Measurements from ENCODE around the gene GLIPR2. TPM values are rescaled to one million over a fixed set of nuclear protein-coding genes. Genes with fewer than 3 reads are reported as not detected.
"Not testable (repeated sequence)": the region's sequence is repeated elsewhere in the genome, so short reads cannot be mapped to it uniquely, and the experiment has no call there.

GLIPR2 gene
- total RNA-seq (10 to 100 TPM; 25.6 to 37.8 (median 28.7) TPM), total RNA-seq (7.1 to 73.0 (median 34.4) reads per million in 29 experiments)
- 60.3 TPM for total RNA-seq (2013)

- H3K36me3 Mint-ChIP-seq: no peaks in the 10 kb centered on the region
- peak within 1 kb of the TSS; percentile 88 to 92 (median 88) for H3K4me3 Mint-ChIP-seq
- ATAC-seq (replicated peaks in 1 of 4): peak; percentile 95 to 98 (median 96)
- no peaks in the 10 kb centered on the region for H3K27me3 Mint-ChIP-seq
- CTCF ChIA-PET: interaction anchor here (1.1 to 1.4 kb wide), 3 partner anchors 12 to 30 kb away, joined by 3 to 6 read pairs (median 4); no protein-coding TSS in a partner anchor
- H3K4me1 Mint-ChIP-seq: peaks cover 45 to 52% (median 45%) of the 10 kb centered on the region in 3 donors
- Histone ChIP-seq H3K4me3 (ENCODE audit: control insufficient read depth in 1 of 2, extremely low read depth in 1 of 2, low read length in 1 of 2) (peak within 1 kb of the TSS; percentile 85 to 88), H3K36me3 (ENCODE audit: control insufficient read depth in 2 of 2, extremely low read depth in 1 of 2, insufficient read depth in 1 of 2, low read length in 1 of 2) (no peaks in the 10 kb centered on the region), H3K9me3 (no peaks in the 10 kb centered on the region), H3K27ac (ENCODE audit: low read length) (peak within 1 kb of the TSS; percentile 63), H3K27me3 (replicated peaks in 1 of 2; ENCODE audit: control insufficient read depth in 2 of 2, extremely low read depth in 1 of 2, insufficient read depth in 2 of 2, low read length in 1 of 2) (peaks cover 0 to 5% of the 10 kb centered on the region in 2 experiments), H3K4me1 (ENCODE audit: control insufficient read depth in 1 of 2, extremely low read depth in 1 of 2, insufficient read depth in 2 of 2, low read length in 2 of 2) (peaks cover 25 to 53% of the 10 kb centered on the region in 2 experiments)
- under 1% methylated on average over 83 of the region's 83 CpGs for WGBS (ENCODE audit: insufficient coverage)
- POLR2A ChIA-PET: no interaction called here
- no peaks in the 10 kb centered on the region for H3K9me3 Mint-ChIP-seq
- peak within 1 kb of the TSS; percentile 89 for H3K27ac Mint-ChIP-seq
- DNase-seq: peak; percentile 53 to 86 (median 68)
These were observed at the start of gene GLIPR2 for GRCh38 chr9:36136272-36136893. Gene GLIPR2 (plus strand): TSS chr9:36136733. CDS start chr9:36136779, 46 bp downstream.

- H3K4me3 Mint-ChIP-seq; H3K4me1 Mint-ChIP-seq; ATAC-seq (replicated peaks in 1 of 4); H3K27me3 Mint-ChIP-seq; H3K9me3 ChIP-seq; DNase-seq; H3K4me3 ChIP-seq (ENCODE audit: control insufficient read depth in 1 of 2, extremely low read depth in 1 of 2, low read length in 1 of 2); H3K4me1 ChIP-seq (ENCODE audit: control insufficient read depth in 1 of 2, extremely low read depth in 1 of 2, insufficient read depth in 2 of 2, low read length in 2 of 2); POLR2A ChIA-PET; H3K27me3 ChIP-seq (replicated peaks in 1 of 2; ENCODE audit: control insufficient read depth in 2 of 2, extremely low read depth in 1 of 2, insufficient read depth in 2 of 2, low read length in 1 of 2); H3K9me3 Mint-ChIP-seq; H3K36me3 ChIP-seq (ENCODE audit: control insufficient read depth in 2 of 2, extremely low read depth in 1 of 2, insufficient read depth in 1 of 2, low read length in 1 of 2); H3K27ac ChIP-seq (ENCODE audit: low read length); H3K27ac Mint-ChIP-seq: not testable (repeated sequence)
- H3K36me3 Mint-ChIP-seq: peaks cover 51% of the 10 kb centered on the region
- CTCF ChIA-PET: interaction anchor here in 1 of 2 donors (0.5 to 0.7 kb wide), 2 partner anchors 16 to 74 kb away, joined by 3 to 4 read pairs; no protein-coding TSS in a partner anchor
These were observed 49.5 kb upstream of the GLIPR2 start for GRCh38 chr9:36087054-36087453.

- no peaks in the 10 kb centered on the region for H3K9me3 Mint-ChIP-seq
- H3K4me3 ChIP-seq (ENCODE audit: control insufficient read depth in 1 of 2, extremely low read depth in 1 of 2, low read length in 1 of 2): no peak overlapping the region
These were observed 48.5 kb upstream of the GLIPR2 start for GRCh38 chr9:36088020-36088419.

GRCh38 chr9:36091026-36091953 lies 45.2 kb upstream of the GLIPR2 start:
- ATAC-seq (replicated peaks in 1 of 4) (no peak), DNase-seq (no peak)
- no peaks in the 10 kb centered on the region for H3K9me3 ChIP-seq
- no peaks in the 10 kb centered on the region for H3K9me3 Mint-ChIP-seq
- H3K27ac ChIP-seq (ENCODE audit: low read length): no peak overlapping the region
- POLR2A ChIA-PET: no interaction called here
- H3K4me3 Mint-ChIP-seq: peak overlapping the region; percentile 10 to 53 (median 34)
- CTCF ChIA-PET: interaction anchor here in 1 of 2 donors (0.9 kb wide), 1 partner anchor 10 kb away, joined by 4 read pairs; no protein-coding TSS in a partner anchor
- H3K36me3 Mint-ChIP-seq: peaks cover 19% of the 10 kb centered on the region
- H3K27me3 ChIP-seq (replicated peaks in 1 of 2; ENCODE audit: control insufficient read depth in 2 of 2, extremely low read depth in 1 of 2, insufficient read depth in 2 of 2, low read length in 1 of 2): no peaks in the 10 kb centered on the region
- peaks cover 0 to 6% of the 10 kb centered on the region in 2 experiments for H3K4me1 ChIP-seq (ENCODE audit: control insufficient read depth in 1 of 2, extremely low read depth in 1 of 2, insufficient read depth in 2 of 2, low read length in 2 of 2)
- no peaks in the 10 kb centered on the region for H3K27me3 Mint-ChIP-seq
- peaks cover 16 to 19% (median 18%) of the 10 kb centered on the region in 3 donors for H3K4me1 Mint-ChIP-seq
- 100% methylated on average over 1 of the region's 8 CpGs for WGBS (ENCODE audit: insufficient coverage)
- H3K36me3 ChIP-seq (ENCODE audit: control insufficient read depth in 2 of 2, extremely low read depth in 1 of 2, insufficient read depth in 1 of 2, low read length in 1 of 2): no peaks in the 10 kb centered on the region
- H3K4me3 ChIP-seq (ENCODE audit: control insufficient read depth in 1 of 2, extremely low read depth in 1 of 2, low read length in 1 of 2): no peak overlapping the region
- H3K27ac Mint-ChIP-seq: peak overlapping the region; percentile 83 to 88

More at GRCh38 chr9:36088020-36088419, 48.5 kb upstream of the GLIPR2 start:
- Histone ChIP-seq H3K9me3 (no peaks in the 10 kb centered on the region), H3K36me3 (ENCODE audit: control insufficient read depth in 2 of 2, extremely low read depth in 1 of 2, insufficient read depth in 1 of 2, low read length in 1 of 2) (peaks cover 0 to 7% of the 10 kb centered on the region in 2 donors), H3K4me1 (ENCODE audit: control insufficient read depth in 1 of 2, extremely low read depth in 1 of 2, insufficient read depth in 2 of 2, low read length in 2 of 2) (peaks cover 0 to 6% of the 10 kb centered on the region in 2 experiments), H3K27ac (ENCODE audit: low read length) (no peak overlapping the region), H3K27me3 (replicated peaks in 1 of 2; ENCODE audit: control insufficient read depth in 2 of 2, extremely low read depth in 1 of 2, insufficient read depth in 2 of 2, low read length in 1 of 2) (no peaks in the 10 kb centered on the region)
- peaks cover 43% of the 10 kb centered on the region for H3K36me3 Mint-ChIP-seq
- CTCF ChIA-PET: interaction anchor here in 1 of 2 donors (0.6 kb wide), 1 partner anchor 79 kb away, joined by 5 read pairs; no protein-coding TSS in a partner anchor
- DNase-seq (no peak), ATAC-seq (replicated peaks in 1 of 4) (no peak)
- POLR2A ChIA-PET: no interaction called here
- no CpG with 5 or more reads among the region's 3 CpGs for WGBS (ENCODE audit: insufficient coverage)
- no peaks in the 10 kb centered on the region for H3K27me3 Mint-ChIP-seq
- peaks cover 14 to 16% (median 15%) of the 10 kb centered on the region in 3 donors for H3K4me1 Mint-ChIP-seq
- no peak overlapping the region for H3K4me3 Mint-ChIP-seq
- no peak overlapping the region for H3K27ac Mint-ChIP-seq

- WGBS (ENCODE audit: insufficient coverage): no CpG with 5 or more reads among the region's 1 CpG
- Histone ChIP-seq H3K4me3 (ENCODE audit: control insufficient read depth in 1 of 2, extremely low read depth in 1 of 2, low read length in 1 of 2) (no peak overlapping the region), H3K4me1 (ENCODE audit: control insufficient read depth in 1 of 2, extremely low read depth in 1 of 2, insufficient read depth in 2 of 2, low read length in 2 of 2) (peaks cover 0 to 6% of the 10 kb centered on the region in 2 experiments), H3K27ac (ENCODE audit: low read length) (peak overlapping the region; percentile 56), H3K27me3 (replicated peaks in 1 of 2; ENCODE audit: control insufficient read depth in 2 of 2, extremely low read depth in 1 of 2, insufficient read depth in 2 of 2, low read length in 1 of 2) (no peaks in the 10 kb centered on the region), H3K36me3 (ENCODE audit: control insufficient read depth in 2 of 2, extremely low read depth in 1 of 2, insufficient read depth in 1 of 2, low read length in 1 of 2) (no peaks in the 10 kb centered on the region), H3K9me3 (no peaks in the 10 kb centered on the region)
- H3K36me3 Mint-ChIP-seq: peaks cover 12% of the 10 kb centered on the region
- ChIA-PET CTCF (interaction anchor here (0.9 to 1.6 kb wide), 3 partner anchors 10 to 11 kb away, joined by 4 to 7 read pairs (median 6); no protein-coding TSS in a partner anchor), POLR2A (no interaction called here)
- H3K27ac Mint-ChIP-seq: peak overlapping the region; percentile 83 to 88
- H3K4me3 Mint-ChIP-seq: peak overlapping the region in 2 of 3 donors; percentile 34 to 53
- peaks cover 16 to 19% (median 18%) of the 10 kb centered on the region in 3 donors for H3K4me1 Mint-ChIP-seq
- no peak for ATAC-seq (replicated peaks in 1 of 4)
- DNase-seq: no peak
- no peaks in the 10 kb centered on the region for H3K9me3 Mint-ChIP-seq
- H3K27me3 Mint-ChIP-seq: no peaks in the 10 kb centered on the region
These were observed 44.5 kb upstream of the GLIPR2 start for GRCh38 chr9:36092014-36092413.
